OCI-LY3 (cell line): ENCODE measurements around the gene HEXD.
"Not testable (repeated sequence)": the region's sequence is repeated elsewhere in the genome, so short reads cannot be mapped to it uniquely, and the experiment has no call there.

Experiments used
- H2AFZ ChIP-seq: fragments of 200-600, 300-600 bp; shearing (Covaris generic); 2 replicates; pipeline ENCODE4 v1.6.0; 2014; ENCODE audit warnings: antibody characterized with exemption, low read depth, low read length
- H3K27ac ChIP-seq: fragments of 200-600, 300-600 bp; sonication (generic); 2 replicates; pipeline ENCODE4 v1.5.1; 2014; ENCODE audit warnings: mild to moderate bottlenecking, low read length, moderate library complexity, mixed read lengths
- H3K27me3 ChIP-seq: fragments of 200-600, 300-600 bp; sonication (generic); 2 replicates; pipeline ENCODE4 v1.6.1; 2014; ENCODE audit warnings: low read depth, low read length, mixed read lengths
- H3K36me3 ChIP-seq: fragments of 200-600, 300-600 bp; sonication (generic); replicated peaks from 2 replicates; pipeline ENCODE3; 2014; ENCODE audit warnings: low read depth, low read length, mixed read lengths
- H3K4me1 ChIP-seq: fragments of 300-600, 200-600 bp; sonication (generic); 2 replicates; pipeline ENCODE4 v1.6.1; 2014; ENCODE audit warnings: low read length, mixed read lengths
- H3K4me2 ChIP-seq: fragments of 200-600, 300-600 bp; sonication (generic); 2 replicates; pipeline ENCODE4 v1.6.1; 2014; ENCODE audit warnings: low read length, mixed read lengths
- H3K4me3 ChIP-seq: fragments of 300-600, 200-600 bp; sonication (generic); 2 replicates; pipeline ENCODE4 v1.5.1; 2014; ENCODE audit warnings: antibody characterized with exemption, mild to moderate bottlenecking, low read length, moderate library complexity
- H3K79me2 ChIP-seq: fragments of 300-600, 200-600 bp; shearing (Covaris generic); 2 replicates; pipeline ENCODE4 v1.6.1; 2014; ENCODE audit warnings: mild to moderate bottlenecking, low read length, mixed read lengths
- H3K9ac ChIP-seq: fragments of 300-600, 200-600 bp; shearing (Covaris generic); 2 replicates; pipeline ENCODE4 v1.6.0; 2014; ENCODE audit warnings: mild to moderate bottlenecking, low read length, moderate library complexity
- H3K9me3 ChIP-seq: fragments of 200-600, 300-600 bp; shearing (Covaris generic); 2 replicates; pipeline ENCODE4 v1.6.1; 2014; ENCODE audit warnings: low read length, mixed read lengths; ENCODE audit not compliant: insufficient read depth
- H4K20me1 ChIP-seq: fragments of 200-600, 300-600 bp; sonication (generic); 2 replicates; pipeline ENCODE4 v1.6.1; 2016; ENCODE audit warnings: low read length, mixed read lengths; ENCODE audit not compliant: insufficient read depth
- EZH2phosphoT487 ChIP-seq: fragments of 200-600 bp; shearing (Covaris generic); IDR thresholded peaks from 2 replicates; pipeline ENCODE4 v1.6.1; 2018; ENCODE audit warnings: antibody characterized with exemption, mixed run types, low read depth
- TF ChIP-seq, protein P1 (sequence below): fragments of 200-600, 300-600 bp; sonication (generic); IDR thresholded peaks from 2 replicates; pipeline ENCODE4 v1.5.1; 2014; ENCODE audit warnings: antibody characterized with exemption, low read length, low read depth

Gene HEXD

GRCh38 chr17:82371333-82372248, 46.6 kb upstream of the HEXD start, which contains the start of gene UTS2R:
Gene UTS2R, plus strand, starts transcription at chr17:82371765. Its CDS starts 2,560 bp downstream, at chr17:82374325.
- H3K36me3 ChIP-seq, result no peaks in the 10 kb centered on the region
- peak within 1 kb of the TSS; percentile 49 for H3K4me3 ChIP-seq
- no peaks in the 10 kb centered on the region for H3K9me3 ChIP-seq
- H3K27ac ChIP-seq, result peak within 1 kb of the TSS; percentile 11; the same call in 1 of the 2 replicates
- peak within 1 kb of the TSS; percentile 3; the same call in 1 of the 2 replicates for H3K9ac ChIP-seq
- peaks cover 22% of the 10 kb centered on the region for H3K4me1 ChIP-seq
- TF ChIP-seq, protein P1, sequence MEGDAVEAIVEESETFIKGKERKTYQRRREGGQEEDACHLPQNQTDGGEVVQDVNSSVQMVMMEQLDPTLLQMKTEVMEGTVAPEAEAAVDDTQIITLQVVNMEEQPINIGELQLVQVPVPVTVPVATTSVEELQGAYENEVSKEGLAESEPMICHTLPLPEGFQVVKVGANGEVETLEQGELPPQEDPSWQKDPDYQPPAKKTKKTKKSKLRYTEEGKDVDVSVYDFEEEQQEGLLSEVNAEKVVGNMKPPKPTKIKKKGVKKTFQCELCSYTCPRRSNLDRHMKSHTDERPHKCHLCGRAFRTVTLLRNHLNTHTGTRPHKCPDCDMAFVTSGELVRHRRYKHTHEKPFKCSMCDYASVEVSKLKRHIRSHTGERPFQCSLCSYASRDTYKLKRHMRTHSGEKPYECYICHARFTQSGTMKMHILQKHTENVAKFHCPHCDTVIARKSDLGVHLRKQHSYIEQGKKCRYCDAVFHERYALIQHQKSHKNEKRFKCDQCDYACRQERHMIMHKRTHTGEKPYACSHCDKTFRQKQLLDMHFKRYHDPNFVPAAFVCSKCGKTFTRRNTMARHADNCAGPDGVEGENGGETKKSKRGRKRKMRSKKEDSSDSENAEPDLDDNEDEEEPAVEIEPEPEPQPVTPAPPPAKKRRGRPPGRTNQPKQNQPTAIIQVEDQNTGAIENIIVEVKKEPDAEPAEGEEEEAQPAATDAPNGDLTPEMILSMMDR, result no peak
- no peak for TF ChIP-seq EZH2phosphoT487
- no peaks in the 10 kb centered on the region for H3K79me2 ChIP-seq
- H3K27me3 ChIP-seq, result no peaks in the 10 kb centered on the region
- peak within 1 kb of the TSS; percentile 66 for H3K4me2 ChIP-seq
- H2AFZ ChIP-seq, result peak within 1 kb of the TSS; percentile 71
- H4K20me1 ChIP-seq, result no peaks in the 10 kb centered on the region

DNA sequence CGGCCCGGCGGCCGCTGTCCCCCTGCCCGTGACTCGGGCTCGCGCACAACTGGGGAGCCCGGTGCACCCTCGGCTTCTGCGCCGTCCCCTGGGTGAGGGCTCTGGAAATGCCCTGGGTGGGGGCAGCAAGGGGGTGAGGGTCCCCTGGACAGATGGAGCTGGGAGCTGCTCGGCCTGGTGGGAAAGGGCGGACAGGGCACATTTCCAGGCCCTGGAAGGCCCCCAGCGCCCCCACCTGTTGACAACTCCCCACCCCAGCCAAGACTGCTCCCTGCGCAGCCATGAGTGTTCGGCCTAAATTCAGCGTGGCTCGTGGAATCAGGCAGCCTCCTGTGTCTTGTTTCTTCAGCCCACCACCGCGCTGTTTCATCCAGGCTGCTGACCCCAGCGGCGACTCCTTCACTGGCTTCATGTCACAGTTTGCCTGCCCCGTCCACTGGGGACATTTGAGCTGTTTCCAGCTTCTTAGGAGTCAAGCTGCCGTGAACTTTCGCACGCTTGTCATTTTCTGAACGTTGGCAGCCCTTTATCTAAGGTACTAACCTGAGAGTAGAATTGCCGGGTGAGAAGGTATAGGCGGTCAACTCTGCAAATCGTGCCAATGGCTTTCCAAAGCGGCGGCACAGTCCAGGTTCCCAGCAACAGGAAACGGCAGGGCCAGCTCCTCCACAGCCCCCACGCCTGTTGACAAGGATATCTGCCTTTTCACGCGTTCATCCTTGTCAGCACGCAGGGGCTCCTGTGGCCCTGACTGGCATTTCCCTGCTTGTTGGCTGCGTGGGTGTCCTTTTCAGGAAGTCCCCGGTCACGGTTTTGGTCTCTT, 45.7 kb upstream of the HEXD start:
- H3K27me3 ChIP-seq, result no peaks in the 10 kb centered on the region

DNA sequence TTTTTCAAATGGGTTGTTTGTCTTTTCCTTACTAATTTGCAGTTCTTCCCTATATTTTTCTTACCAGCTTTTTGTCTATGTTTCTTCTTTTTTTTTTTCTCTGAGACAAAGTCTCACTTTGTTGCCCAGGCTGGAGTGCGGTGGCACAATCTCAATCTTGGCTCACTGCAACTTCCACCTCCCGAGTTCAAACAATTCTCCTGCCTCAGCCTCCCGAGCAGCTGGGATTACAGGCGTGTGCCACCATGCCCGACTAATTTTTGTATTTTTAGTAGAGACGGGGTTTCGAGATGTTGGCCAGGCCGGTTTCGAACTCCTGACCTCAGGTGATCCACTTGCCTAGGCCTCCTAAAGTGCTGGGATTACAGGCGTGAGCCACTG, 45.1 kb upstream of the HEXD start:
- H3K9ac ChIP-seq, H3K36me3 ChIP-seq, H4K20me1 ChIP-seq, H3K4me3 ChIP-seq, H3K9me3 ChIP-seq, H3K79me2 ChIP-seq, H3K27me3 ChIP-seq, H3K27ac ChIP-seq, H3K4me2 ChIP-seq, H2AFZ ChIP-seq: not testable (repeated sequence)
- peaks cover 12% of the 10 kb centered on the region for H3K4me1 ChIP-seq

More for the DNA sequence above, 45.7 kb upstream of the HEXD start:
- no peaks in the 10 kb centered on the region for H3K79me2 ChIP-seq
- TF ChIP-seq EZH2phosphoT487, result no peak
- TF ChIP-seq, protein P1, result no peak
- no peak overlapping the region for H3K4me2 ChIP-seq
- H3K4me3 ChIP-seq, result no peak overlapping the region
- no peak overlapping the region for H3K9ac ChIP-seq
- no peaks in the 10 kb centered on the region for H3K9me3 ChIP-seq
- H3K27ac ChIP-seq, result no peak overlapping the region
- no peaks in the 10 kb centered on the region for H3K36me3 ChIP-seq
- peaks cover 13% of the 10 kb centered on the region for H3K4me1 ChIP-seq
- H2AFZ ChIP-seq, result no peak overlapping the region
- no peaks in the 10 kb centered on the region for H4K20me1 ChIP-seq

DNA sequence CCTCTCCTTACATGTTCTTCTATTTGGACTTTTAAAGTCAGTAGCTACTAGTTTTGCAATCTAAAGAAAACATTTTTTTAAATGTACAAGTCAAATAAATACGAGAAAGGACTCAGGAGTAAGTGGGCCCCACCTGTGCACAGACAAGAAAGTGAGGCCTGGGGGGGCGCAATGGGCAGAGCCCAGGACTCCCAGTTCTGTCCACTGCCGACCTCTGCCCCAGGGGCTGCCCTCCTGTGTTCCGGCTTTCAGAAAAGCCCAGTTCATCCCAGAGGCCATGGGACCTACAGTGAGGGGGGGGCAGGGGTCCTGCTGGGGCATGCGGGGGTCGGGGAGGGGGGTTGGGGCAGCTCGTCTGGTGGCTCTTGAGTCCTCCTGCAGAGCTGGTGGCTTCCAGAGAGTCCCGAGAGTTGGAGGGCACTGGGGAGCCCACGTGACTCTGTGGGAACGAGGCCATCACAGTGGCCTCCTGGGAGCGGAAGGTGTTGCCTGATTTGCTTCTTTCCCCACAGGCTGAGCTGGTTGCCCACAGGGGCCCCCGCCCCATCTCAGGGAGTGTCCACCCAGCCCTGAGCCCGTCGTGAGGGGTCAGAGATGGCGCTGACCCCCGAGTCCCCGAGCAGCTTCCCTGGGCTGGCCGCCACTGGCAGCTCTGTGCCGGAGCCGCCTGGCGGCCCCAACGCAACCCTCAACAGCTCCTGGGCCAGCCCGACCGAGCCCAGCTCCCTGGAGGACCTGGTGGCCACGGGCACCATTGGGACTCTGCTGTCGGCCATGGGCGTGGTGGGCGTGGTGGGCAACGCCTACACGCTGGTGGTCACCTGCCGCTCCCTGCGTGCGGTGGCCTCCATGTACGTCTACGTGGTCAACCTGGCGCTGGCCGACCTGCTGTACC, 44.2 kb upstream of the HEXD start:
- H3K9ac ChIP-seq, result no peak overlapping the region
- H3K36me3 ChIP-seq, result no peaks in the 10 kb centered on the region
- TF ChIP-seq EZH2phosphoT487, result no peak
- TF ChIP-seq, protein P1, result no peak
- H3K27ac ChIP-seq, result no peak overlapping the region
- peaks cover 4% of the 10 kb centered on the region for H3K27me3 ChIP-seq
- peaks cover 6% of the 10 kb centered on the region for H3K4me1 ChIP-seq
- no peak overlapping the region for H3K4me3 ChIP-seq
- no peaks in the 10 kb centered on the region for H3K79me2 ChIP-seq
- no peak overlapping the region for H3K4me2 ChIP-seq
- no peak overlapping the region for H2AFZ ChIP-seq
- H3K9me3 ChIP-seq, result no peaks in the 10 kb centered on the region
- no peaks in the 10 kb centered on the region for H4K20me1 ChIP-seq
